GM18951 (cell line): ENCODE results near the gene ZNF697.
"Not testable (repeated sequence)": the region's sequence is repeated elsewhere in the genome, so short reads cannot be mapped to it uniquely, and the experiment has no call there.

Experiments used
- POLR2A ChIP-seq: IDR thresholded peaks from 4 replicates; pipeline ENCODE4 v1.6.1; 2011; ENCODE audit warnings: mild to moderate bottlenecking; ENCODE audit not compliant: insufficient read length, insufficient read depth; ENCODE audit errors: extremely low read depth
- in situ Hi-C: fragments of 300-500 bp; cut with MboI; formaldehyde crosslinking; loops from one replicate; pipeline ENCODE4 v1.12.0; 2022; ENCODE audit warnings: low sequenced_read_pairs, mixed read lengths, inconsistent platforms; ENCODE audit not compliant: unreplicated experiment

The ZNF697 gene

GRCh38 chr1:119647734-119648619, at the start of gene ZNF697:
TSS of gene ZNF697 (minus strand) at chr1:119648266. CDS start at chr1:119626100, 22,166 bp downstream.
- in situ Hi-C loops = no loop called here
- TF ChIP-seq POLR2A = peak; percentile 66

DNA sequence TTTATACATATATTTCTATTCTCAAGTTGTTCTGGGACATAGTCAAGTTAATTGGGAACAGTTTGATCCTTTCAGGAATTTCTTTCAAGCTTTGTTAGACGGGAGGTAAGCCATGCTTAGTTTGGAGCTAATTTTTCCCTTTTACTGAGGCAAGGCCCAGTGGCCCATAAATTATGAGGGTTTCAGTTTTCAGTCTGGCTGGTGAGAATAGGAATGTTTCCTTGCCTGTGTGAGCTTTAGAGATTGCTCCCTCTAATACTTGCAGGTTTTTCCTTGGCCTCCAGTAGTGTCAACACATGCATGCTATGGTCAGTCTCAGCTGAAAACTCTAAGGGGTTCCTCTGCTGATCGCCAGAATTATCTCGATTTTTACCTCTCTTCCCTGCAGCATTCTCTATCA, 49.5 kb upstream of the ZNF697 start:
- TF ChIP-seq POLR2A = no peak
- in situ Hi-C loops = no loop called here

GRCh38 chr1:119696863-119697262, 48.8 kb upstream of the ZNF697 start:
- in situ Hi-C loops = not testable (repeated sequence)

GRCh38 chr1:119689511-119689910, 41.4 kb upstream of the ZNF697 start:
- no peak for TF ChIP-seq POLR2A
- in situ Hi-C loops = loop anchor here (5.0 kb wide), 1 partner anchor 77 kb away; no protein-coding TSS in a partner anchor

DNA sequence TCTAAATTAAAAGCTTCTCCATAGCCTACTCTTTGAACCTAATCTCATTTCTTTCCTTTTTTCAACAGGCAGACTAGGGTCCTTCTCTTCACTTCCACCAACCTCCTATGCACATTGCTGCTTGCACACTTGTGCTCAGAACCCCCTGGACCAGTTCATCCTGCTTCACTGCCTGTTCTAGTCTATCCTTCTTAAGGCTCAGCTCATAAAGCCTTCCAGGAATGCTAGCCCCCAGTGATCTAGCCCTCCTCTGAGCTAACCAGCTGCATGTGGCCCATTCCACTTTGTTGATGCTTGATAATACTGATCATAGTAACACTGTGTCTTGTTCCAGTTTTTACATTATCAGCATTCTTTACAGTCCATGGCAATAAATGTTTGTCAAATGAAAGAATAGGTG, 40.7 kb upstream of the ZNF697 start:
- in situ Hi-C loops = loop anchor here (5.0 kb wide), 1 partner anchor 77 kb away; no protein-coding TSS in a partner anchor
- no peak for TF ChIP-seq POLR2A

GRCh38 chr1:119687434-119688079, 39.5 kb upstream of the ZNF697 start:
- in situ Hi-C loops = loop anchor here (5.0 kb wide), 1 partner anchor 75 kb away; no protein-coding TSS in a partner anchor
- no peak for TF ChIP-seq POLR2A

- in situ Hi-C loops = loop anchor here (5.0 kb wide), 1 partner anchor 74 kb away; no protein-coding TSS in a partner anchor
Observed at GRCh38 chr1:119686661-119687060, 38.6 kb upstream of the ZNF697 start.

DNA sequence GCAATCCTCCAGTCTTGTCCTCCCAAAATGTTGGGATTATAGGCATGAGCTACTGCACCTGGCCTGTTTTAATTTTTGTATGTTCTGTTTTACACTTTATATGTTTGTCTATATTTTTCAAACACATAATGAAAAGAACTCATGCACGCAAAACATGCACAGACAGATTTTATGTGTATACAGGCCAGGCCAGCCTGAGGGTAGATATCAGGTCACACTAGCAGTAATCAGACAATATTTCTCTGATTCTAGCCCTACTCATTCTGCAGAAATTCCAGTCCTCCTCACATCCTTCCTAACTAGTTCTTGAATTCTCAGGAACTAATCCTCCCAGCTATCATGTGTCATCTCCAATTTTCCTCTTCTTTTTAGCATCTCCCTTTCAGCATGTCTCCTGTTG, 35.8 kb upstream of the ZNF697 start:
- no peak for TF ChIP-seq POLR2A
- in situ Hi-C loops = no loop called here

More at GRCh38 chr1:119686661-119687060, 38.6 kb upstream of the ZNF697 start:
- no peak for TF ChIP-seq POLR2A

GRCh38 chr1:119682141-119682540, 34.1 kb upstream of the ZNF697 start:
- in situ Hi-C loops = no loop called here
- no peak for TF ChIP-seq POLR2A

DNA sequence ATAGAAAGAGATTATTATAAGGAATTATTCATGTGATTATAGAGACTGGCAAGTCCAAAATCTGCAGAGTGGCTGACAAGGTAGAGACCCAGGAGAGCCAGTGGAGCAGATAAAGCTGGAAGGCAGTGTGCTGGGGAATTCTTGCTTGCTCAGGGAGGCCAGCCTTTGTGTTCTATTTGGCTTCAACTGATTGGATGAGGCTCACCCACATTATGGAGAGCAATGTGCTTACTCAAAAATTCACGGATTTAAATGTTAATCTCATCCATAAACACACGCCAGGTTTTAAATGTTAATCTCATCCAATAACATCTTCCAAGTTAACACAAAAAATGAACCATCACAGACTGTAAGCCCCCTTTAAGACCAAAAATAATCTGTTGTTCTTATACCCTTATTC, 33.5 kb upstream of the ZNF697 start:
- in situ Hi-C loops = no loop called here
- no peak for TF ChIP-seq POLR2A

DNA sequence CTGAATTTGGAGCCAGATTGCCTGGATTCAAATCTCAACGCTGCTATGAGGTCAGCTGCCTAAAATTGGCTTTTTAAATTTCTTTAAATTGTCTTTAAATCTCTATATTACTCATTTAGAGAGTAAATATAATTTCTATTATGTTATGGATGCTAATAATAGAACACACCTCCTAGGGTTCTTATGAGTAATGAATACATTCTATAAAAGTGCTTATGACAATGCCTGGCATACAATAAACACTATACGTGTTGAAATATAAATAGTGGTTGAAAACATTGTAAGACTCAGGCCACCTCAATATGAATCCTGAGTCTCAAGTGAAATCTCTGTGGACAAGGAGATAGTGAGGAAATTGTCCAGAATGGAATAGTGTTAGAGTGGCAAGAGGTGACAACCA, 32.7 kb upstream of the ZNF697 start:
- no peak for TF ChIP-seq POLR2A
- in situ Hi-C loops = no loop called here

GRCh38 chr1:119680193-119680592, 32.1 kb upstream of the ZNF697 start:
- in situ Hi-C loops = no loop called here
- TF ChIP-seq POLR2A = no peak

DNA sequence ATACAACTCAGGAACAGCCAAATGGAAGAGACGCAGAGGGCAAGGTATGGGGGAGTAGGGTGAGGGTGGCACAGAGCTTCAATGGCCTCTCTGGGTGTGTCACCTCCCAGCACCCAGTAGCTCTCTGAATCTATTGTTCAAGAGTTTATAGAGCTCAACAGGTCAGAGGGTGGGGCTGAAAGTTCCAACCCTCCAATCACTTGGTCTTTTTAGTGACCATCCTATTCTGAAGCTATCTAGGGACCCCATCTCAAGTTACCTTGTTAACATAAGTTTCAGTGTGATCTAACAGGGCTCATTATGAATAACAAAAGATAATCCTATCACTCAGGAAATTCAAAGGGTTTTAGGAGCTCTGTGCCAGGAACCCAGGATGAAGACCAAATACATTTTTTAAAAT, 31.2 kb upstream of the ZNF697 start:
- TF ChIP-seq POLR2A = no peak
- in situ Hi-C loops = no loop called here

GRCh38 chr1:119676571-119677206, 28.6 kb upstream of the ZNF697 start:
- in situ Hi-C loops = no loop called here
- no peak for TF ChIP-seq POLR2A
